Activated CD8-positive, alpha-beta memory T cell treated with anti-CD3 and anti-CD28 coated beads, Interleukin-2, amount 50 U/mL, for 24 hours (primary cell): ENCODE data around the gene CIBAR2.

Source experiments
- DNase-seq: peaks from one replicate; pipeline ENCODE4 v3.0.0-alpha.2; 2020; ENCODE audit errors: extremely low read depth

The CIBAR2 gene

DNA sequence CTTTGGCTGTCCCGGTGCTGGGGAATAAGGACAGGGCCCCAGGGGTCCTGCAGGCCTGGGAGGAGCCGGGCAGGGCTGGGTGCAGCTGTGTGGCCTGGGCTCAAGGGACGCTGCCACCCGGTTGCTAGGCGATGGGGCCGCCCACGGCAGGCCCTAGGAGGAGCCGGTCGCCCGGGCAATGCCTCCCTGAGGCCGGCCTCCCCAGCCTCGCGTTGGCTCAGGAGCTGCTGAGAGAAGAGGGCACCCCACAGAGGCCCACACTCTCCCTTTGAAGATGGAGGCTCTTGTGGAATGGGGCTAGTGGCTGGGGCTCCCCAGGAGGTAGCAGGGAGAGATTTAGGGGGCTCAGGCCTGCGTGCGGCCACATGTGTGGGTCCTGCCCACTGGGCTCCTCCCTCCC is at the start of gene CIBAR2:
TSS of gene CIBAR2 (minus strand) at position 109 of the 400 bp plus-strand sequence. CDS start 120 bp downstream, outside the sequence.
- no peak for DNase-seq

DNA sequence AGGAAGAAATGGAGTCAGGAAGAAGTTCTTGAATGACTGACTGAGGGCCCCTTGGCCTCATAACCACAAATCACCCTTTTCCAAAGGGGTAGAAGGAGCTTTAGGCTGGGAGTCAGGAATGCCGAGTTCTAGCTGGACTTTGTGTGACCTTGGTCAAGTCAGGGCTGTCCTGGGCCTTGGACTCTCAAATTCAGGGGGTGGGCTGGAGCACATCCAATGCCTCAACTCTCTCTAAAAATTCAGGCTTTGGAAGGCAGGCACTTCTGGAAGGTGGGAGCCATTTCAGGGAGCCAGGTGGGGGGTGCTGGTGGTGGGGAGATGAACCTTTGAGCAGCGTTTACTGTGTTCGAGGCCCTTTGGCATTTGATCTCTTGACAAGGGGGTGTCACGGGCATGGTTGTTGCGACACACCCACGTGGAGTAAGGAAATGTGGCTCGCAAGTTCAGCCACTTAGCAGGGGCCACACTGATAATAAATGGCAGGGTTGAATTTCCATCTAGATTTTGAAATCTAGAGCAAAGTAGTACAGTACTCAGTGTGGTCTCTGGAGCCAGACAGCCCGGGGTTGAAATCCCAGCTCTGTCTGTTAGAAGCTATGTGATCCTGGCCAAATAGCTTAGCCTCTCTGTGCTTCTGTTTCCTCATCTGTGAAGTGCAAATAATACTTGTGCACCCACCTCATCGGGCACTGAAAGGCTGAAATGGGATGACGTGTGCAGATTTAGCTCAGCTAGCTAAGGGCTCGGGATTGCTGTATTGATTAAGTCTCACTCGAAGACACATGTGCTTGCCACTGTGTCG is 47.1 kb upstream of the CIBAR2 start:
- DNase-seq, result no peak

DNA sequence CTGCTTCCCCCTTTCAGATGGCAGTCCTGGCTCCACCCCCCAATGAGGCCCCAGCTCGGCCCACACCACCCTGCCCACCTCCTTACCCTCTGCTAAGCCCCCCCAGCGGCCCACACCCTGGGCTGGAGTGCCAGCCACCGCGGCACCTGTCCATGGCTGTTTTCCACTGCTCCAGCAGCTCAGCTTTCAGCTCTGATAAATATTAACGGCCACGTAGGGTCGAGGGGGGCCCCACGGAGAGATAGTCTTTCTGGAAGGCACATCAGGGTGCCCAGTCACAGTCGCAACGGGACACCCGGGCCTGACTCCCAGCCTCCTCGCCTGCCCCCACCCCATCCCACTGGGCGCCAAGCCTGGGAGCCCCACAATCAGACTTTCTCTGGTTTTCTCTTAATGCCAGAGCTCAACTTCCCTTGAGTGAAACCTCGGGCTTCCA is 46.5 kb upstream of the CIBAR2 start:
- DNase-seq, result no peak

DNA sequence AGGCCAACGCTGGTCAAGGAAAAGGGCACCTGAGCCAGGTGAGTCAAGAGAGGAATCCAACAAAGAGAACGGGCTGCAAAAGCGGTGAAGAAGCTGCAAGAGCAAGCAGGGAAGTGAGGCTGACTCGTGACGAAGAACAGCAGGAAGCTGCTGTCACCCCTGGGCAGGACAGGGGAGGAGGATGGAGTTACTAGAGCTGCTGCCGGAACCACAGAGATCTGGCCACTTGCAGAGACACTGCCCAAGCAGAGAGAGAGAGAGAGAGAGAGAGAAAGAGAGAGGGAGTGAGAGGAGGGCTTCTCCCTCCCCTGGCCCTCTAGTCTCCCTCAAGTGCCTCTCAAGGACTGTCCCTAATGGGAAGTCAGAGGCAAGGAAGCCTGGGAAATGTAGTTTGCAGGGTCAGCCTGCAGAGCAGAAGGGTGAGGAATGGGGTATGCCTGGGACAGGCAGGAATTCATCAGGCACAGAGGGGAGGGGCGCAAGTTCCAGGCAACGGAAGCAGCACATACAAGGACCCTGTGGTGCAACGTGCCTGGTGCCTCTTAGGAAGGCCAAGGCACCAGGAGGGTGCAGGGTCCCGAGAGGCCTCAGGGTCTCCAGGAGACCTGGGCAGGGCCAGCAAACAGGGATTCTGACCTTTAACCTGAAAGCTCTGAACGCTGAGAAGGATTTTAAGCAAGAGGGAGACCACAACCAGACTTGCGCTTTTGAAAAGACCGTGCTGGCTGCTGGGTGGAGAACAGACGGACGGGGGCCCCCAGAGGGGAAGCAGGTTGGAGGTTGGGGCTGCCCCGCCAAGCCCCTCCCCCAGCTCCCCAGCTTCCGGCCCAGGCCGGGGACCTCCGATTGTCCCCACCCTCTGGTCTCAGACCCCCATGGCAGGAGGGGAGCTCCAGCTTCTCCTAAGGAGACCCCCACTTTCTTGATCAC is 45.8 kb upstream of the CIBAR2 start:
- no peak for DNase-seq

DNA sequence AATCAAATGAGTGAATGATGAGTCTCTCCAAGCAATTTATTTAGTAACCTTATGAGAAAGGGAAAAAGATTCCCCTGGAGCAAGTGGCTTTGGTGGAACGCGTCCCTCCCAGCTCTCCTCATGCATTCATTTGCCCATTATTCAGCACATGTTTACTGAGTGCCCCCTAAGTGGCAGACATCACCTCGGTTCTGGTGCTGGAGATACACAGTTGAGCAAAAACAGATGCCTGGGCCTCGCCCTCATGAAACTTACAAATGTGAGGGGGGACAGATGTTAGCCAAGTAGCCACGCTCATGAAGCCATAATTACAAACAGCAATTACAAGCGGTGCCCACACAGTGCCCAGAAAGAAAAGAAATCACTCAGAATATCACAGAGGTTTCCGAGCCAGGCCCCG is 45.1 kb upstream of the CIBAR2 start:
- DNase-seq, result no peak

DNA sequence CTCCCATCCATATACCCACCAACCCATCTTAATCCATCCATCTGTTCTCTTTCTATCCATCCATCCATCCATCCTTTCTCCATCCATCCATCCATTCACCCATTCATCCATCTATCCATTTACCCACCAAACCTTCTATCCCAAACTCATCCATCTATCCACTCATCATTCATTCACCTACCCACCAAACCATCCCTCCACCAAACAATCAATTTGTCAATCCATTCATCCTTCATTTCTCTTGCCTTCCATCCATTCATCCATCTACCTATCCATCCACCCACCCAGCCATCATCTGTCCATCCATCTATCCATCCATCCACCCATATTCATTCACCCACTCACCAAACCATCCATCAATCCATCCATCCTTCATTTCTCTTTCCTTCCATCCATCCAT is 44.6 kb upstream of the CIBAR2 start:
- DNase-seq, result no peak

DNA sequence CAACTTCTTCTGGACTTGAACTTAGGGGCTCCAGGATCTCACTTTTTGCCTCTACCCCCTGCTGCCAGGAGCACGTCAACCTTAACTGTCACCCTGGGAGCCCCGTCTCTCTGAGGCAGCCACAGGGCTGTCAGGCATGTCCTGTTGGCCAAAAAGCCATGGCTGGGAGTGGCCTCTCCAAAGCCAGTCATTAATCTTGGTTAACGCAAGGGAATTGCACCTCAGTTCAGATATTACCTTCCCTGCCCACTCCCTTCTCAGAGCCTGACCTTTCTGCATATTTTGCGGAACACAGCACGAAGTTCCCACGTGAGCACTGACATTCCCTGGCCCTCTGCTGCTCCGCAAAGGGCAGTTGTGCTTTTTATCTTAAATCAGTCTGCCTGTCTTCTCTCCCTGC is 44.2 kb upstream of the CIBAR2 start:
- no peak for DNase-seq

DNA sequence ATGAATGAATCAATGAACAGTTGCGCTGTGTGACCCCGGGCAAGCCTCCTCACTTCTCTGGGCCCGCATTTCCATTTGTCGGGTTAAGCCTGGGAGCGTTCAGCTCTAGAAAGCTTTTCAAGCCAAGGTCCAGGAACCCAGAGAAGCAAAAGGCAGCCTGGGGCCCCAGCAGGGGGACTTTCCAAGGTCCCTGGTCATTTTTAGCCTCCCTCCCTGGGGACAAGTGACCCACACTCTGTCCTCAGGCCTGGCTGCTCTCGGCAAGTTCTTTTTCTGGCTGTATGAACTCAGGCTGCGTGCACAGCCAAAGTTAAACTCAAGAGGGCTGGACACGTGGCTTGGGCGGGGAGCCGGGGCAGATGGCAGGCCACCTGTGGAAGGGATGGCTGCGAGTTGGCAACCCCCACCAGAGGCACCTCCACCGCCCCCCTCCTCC is 41.4 kb upstream of the CIBAR2 start:
- DNase-seq, result no peak

DNA sequence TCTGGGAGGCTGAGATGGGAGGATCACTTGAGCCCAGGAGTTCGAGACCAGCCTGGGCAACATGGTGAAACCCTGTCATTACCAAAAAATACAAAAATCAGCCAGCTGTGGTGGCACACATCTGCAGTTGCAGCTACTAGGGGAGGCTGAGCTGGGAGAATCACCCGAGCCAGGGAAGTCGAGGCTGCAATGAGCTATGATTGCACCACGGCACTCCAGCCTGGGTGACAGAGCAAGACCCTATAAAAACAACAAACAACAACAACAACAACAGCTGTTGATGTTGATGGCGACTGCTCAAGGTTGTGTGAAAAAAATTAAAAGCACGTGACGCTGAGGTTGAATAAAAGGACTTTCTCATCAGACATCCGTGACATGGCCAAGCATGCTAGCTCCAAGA is 40.8 kb upstream of the CIBAR2 start:
- DNase-seq, result no peak

DNA sequence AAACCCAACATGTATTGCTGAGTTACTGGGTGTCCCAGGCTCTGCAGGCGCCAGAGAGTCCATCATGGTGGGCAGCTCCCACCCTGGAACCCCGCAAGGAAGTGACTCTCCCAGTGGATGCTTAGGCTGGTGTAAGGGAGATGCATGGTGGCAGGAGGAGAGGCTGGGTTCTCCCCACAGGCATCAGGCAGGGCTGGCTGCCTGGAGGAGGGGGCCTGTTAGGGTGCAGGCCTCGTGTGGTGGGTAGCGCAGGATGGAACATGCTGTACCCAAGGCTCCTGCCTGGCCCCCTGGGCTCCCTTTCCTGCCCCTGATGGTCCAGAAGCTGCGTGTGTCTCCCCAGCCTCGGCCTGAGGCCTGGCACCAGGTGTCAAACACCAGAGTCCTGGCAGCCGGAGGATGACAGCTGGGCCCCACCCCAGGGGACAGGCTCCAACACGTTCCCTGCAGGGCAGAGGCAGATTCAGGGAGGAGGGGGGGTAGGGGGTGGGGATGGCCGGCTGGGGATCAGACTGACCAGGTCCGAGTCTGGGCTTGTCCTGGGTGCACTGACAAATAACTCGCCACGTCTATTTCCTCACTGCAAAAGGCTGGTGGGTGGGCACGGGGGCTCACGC is 40.2 kb upstream of the CIBAR2 start:
- DNase-seq, result no peak

DNA sequence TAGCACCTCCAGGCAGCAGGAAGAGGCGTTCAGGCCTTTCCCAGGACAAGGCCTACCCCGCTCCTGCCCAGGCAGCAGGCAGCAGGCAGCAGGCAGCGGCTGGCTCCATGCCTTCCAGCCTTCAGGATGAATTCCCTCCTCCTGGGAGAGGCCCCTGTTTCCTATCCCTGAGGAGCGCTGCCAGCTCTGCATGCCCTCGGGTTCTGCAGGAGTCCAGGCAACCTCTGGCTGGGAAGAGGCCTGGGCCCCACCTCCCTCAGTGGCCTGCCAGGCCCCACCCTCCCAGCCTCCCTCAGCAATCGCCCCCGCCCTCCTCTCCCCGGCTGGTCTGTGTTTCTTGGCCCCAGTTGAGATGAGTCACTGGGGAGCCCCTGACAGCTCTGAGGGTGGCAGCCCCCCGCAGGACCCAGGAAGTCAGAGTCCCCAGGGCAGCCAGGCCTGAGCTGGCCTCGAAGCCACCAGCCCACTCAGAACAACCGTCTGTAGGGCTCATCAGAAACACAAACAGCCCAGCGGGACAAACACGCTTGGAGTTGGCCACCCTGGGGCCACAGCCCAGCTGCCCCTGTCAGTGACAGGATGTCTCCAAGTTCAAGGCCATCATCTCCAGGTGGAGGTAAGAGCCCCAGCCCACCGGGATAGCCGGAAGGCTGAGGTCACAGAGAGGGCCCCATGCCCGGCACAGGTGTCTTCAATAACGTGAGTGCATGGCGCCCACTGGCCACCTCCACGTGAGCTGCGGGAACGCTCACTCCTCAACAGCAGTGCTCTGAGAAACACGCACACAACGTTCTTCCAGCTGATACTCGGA is 39.5 kb upstream of the CIBAR2 start:
- no peak for DNase-seq

DNA sequence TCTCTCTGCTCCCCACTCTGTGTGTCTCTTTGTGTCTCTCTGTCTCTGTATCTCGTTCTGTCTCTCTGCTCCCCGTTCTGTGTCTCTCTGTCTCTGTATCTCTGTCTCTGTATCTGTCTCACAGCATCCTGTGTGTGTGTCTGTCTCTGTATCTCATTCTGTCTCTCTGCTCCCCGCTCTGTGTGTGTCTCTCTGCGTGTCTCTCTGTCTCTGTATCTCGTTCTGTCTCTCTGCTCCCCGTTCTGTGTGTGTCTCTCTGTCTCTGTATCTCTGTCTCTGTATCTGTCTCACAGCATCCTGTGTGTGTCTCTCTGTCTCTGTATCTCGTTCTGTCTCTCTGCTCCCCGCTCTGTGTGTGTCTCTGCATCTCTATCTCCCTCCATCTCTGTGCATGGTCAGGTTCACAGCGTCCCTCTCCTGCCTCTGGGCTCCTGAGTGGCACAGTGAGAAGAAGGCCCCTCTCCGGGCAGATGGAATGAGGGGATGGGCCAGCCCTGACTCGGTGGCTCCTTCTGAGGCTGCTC is 38.9 kb upstream of the CIBAR2 start:
- DNase-seq, result no peak

DNA sequence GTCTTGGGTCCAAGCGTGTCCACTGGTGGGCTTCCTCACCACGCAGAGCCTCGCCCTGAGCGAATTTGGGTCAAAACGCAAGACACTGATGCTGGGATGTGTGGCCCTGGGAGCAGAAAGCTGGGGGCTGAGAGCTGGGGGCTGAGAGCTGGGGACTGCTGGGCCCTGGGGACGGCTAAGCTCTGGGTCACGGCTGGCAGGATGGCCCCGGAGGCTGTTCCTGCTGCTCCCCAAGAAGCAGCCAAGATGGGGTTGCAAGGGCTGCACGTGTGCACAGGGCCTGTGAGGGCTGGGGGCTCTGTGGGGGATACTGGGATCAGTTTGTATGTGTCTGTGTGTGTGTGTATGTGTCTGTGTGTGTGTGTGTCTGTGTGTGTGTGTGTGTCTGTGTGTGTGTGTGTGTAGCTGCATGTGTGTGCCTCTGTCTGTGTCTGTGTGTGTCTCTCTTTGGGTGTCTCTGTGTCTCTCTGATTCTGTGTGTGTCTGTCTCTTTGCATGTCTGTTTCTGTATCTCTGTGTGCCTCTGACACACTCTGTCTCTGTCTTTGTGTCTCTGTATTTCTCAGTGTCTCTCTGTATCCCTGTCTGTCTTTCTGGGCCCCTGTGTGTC is 38.2 kb upstream of the CIBAR2 start:
- DNase-seq, result no peak

DNA sequence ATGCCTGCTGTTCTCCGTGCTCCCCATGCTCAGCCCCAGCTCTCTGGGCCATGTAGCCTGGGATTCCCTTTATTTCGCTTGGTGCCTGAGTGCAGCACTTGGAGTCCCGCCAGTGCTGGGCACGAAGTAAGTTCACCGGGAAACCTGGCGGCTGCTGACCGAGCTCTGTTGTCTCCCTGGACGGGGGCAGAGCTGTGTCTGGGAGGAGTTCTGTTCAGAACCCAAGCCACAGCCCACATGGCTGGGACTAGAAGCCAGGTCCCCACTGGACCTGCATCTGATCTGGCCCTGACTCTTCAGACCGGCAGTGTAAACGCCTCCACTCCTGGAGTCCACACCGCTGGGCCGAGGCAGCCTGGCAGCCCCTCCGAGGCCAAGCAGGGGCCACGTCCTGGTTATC is 37.5 kb upstream of the CIBAR2 start:
- no peak for DNase-seq

DNA sequence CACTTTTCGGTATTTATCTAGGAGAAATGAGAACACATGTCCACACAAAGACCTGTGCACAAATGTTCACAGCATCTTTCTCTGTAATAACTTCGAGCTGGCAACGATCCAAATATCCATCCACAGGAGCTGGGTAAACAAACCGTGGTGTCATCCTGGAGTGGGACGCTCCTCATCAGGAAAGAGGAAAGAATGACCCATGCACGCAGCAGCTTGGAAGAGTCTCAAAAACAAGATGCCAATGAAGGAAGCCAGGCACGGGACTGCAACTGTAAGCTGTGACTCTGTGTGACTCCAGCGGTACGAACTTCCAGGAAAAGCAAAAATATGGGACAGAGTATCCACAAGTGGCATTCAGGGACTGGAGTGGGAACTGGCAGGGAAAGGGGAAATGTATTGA is 36.7 kb upstream of the CIBAR2 start:
- no peak for DNase-seq

DNA sequence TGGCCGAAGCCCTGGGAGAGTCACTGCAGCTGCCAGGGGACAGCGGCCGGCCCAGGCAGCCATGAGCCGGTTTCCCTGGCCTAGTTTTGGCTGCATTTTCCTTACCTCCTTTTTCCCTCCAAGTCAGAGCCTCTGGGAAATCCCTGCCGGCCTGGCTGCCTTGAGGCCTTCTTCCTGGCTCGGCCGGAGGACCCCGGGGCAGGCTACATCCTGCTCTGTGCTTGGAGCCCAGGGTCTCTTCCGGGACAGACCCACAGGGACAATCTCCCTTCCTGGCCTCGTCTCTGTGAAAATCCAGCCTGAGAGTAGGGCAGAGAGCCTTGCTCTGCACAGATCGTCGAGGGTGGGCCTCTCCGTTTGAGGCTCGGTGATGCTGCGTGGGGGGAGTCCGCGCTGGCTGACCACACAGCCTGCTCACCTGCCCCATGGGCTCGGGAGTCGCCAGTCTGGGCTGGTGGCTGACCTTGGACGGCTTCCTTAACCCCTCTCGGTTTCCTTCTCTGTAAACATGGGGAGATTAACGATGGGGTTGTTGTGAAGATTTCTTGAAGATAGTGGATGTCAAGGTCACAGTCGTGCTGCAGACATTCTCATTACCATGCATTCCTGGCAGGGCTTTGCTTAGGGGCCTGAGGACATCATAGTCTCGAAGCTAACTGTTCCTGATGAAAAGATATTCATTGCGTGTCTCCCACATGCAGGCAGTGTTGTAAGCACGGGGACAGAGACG is 34.8 kb upstream of the CIBAR2 start:
- DNase-seq, result no peak

DNA sequence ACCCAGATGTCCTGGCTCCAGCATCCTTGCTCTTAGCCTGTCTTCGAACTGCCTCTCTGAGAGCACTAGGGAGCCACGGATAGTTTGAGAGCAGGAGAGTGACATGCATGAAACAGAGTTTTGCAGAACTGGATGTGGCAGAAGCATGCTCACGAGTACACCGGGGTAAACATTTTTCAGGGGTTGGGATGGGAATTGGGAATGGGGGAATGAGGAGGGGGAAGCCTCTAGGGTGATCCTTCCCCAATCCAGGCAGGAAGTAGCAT is 34.2 kb upstream of the CIBAR2 start:
- no peak for DNase-seq

DNA sequence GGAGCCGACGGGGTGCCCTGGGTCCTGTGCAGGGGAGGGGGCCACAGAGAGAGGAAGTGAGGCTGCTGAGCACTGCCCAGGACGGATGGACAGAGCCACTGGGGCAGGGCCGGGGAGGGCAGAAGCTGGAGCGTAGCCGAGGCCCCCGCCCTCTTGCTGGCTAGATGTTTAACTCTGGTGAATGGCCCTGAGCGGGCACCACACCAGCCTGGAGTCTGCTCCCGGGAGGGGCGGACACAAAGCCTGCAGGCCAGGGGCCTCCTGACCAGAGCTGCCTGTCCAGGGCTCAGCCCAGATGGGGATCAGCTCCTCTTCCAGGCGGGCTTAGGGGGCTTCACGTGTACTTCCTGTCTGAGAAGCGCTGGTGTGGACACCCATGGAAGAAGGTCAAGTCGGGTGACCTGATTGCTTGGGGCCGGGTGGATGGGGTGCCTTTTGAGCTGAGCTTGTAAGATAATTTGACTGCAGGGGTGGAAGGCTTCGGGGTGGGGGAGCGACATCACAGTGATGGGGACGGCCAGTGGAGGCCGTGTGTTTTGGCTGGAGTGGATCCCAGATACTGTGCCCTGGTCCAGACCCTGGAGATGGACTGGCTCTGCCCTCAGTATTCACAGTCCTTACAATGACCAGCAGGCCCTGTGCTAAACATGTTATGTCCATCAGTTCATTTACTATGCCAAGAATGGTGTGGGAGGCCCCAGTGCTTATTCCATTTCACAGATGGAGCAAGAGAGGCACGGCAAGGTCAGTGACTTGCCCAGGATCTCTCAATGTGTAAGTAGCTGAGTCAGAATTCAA is 33.7 kb upstream of the CIBAR2 start:
- no peak for DNase-seq

DNA sequence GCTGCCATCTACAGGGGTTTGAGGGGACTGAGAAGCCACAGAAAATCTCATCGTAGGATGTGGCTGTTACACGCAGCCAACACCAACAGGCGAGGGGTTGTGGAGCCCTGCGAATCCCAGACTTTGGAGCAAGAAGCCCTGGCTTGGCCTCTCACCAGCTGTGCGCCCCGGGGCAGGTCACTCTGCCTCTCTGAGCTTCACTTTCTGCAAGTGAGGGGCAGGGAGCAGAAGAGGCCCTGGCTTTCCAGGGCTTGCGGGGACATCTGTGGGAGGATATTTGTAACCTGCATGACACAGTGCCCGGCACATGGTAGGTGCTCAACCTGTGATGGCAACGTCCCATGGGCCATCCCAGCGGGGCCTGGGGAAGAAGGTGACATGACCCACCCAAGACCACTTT is 32.9 kb upstream of the CIBAR2 start:
- DNase-seq, result no peak
